Body of pancreas (tissue), 4 donors: ENCODE results near the gene MTCH1.

Experiments used
- CTCF ChIP-seq, 7 experiments: fragments of 450-650 bp in 4 of 7; fragments of 200-600 bp in 3 of 7; sonication (generic) in 3 of 7; IDR thresholded peaks; one replicate each; pipeline ENCODE4 v1.5.1; 2016 to 2019; ENCODE audit warnings: antibody characterized with exemption in 7 of 7
- POLR2A ChIP-seq, 3 donors: fragments of 450-650 bp; IDR thresholded peaks; one replicate each; pipeline ENCODE4 v1.6.1; 2016; ENCODE audit warnings: antibody characterized with exemption in 3 of 3, mild to moderate bottlenecking in 2 of 3

DNA sequence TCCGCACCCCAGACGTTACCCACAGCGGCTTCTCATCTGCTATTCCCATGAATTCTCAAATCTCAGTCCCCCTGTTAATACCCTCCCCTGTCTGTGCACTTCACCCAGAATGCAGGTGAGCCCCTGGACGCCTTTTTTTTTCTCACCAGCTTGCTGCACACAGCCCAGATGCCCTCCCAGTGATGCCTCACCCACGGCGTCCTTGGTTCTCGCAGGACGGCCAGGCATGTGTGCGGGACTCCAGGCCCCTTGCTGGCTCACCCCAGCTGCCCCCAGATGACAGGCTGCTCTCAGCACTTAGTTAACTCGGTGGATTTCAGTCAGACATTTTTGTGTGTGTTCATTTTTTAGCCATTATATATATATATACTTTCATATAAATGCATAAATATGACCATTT is 56.8 kb downstream of the MTCH1 start:
- TF ChIP-seq CTCF (IDR thresholded peaks at IDR 0.05) = no peak
- no peak for TF ChIP-seq POLR2A (IDR thresholded peaks at IDR 0.05)
